Dermis microvascular lymphatic vessel endothelial cell (primary cell): ENCODE results near the gene TUBGCP3. TPM values are rescaled to one million over a fixed set of nuclear protein-coding genes. Genes with fewer than 3 reads are reported as not detected.
"Not testable (repeated sequence)": the region's sequence is repeated elsewhere in the genome, so short reads cannot be mapped to it uniquely, and the experiment has no call there.

Source experiments
- DNase-seq, 2 donors: peaks; one replicate each; pipeline versions ENCODE4 v3.0.0 to v3.0.0-alpha.2; 2010; ENCODE audit warnings: low read depth in 2 of 2
- total RNA-seq: library from RNA; depleted of rRNA; stranded (reverse); fragments of >200 nt; gene quantifications from 2 replicates; pipeline ENCODE4 v1.2.1, GENCODE V29; 2014

The TUBGCP3 gene
- total RNA-seq, 1 donor from 2014 or later: 16.0 TPM

DNA sequence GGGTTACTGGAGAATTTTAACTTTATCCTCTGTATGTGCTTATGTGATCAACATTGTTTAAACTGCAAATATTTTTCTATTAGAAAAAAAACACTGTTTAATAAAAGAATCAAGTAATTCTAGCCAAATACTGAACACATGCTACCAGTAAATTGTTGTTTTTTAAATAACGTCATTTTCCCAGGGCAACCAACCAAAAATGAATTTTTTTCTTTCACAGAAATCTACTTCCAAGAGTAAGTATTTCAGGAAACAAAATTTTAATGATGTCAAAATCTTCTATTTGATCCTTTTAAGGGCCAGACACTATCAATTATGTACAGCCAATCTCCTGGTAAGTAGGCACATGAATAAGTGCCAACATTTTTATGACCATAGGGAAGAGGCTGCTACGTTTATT, 57.1 kb downstream of the TUBGCP3 start:
- no peak for DNase-seq

DNA sequence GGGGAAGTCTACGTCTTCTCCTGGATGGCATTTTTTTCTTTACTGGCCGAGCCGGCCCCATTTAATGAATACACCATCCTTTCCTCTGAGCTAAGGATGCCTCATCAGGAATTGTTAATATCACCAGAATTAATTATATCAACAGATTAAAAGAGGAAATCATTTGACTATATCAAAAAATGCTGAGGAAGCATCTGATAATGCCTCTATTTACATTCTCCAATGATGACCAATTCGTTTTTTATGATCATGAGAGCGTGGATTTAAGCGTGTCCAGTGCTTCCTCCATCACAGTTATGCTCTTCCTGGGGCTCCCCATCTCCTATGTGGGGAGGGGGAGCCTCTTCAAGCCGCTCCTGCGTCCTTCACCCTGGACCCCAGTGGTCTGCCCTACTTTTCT, 58.7 kb downstream of the TUBGCP3 start:
- no peak for DNase-seq

DNA sequence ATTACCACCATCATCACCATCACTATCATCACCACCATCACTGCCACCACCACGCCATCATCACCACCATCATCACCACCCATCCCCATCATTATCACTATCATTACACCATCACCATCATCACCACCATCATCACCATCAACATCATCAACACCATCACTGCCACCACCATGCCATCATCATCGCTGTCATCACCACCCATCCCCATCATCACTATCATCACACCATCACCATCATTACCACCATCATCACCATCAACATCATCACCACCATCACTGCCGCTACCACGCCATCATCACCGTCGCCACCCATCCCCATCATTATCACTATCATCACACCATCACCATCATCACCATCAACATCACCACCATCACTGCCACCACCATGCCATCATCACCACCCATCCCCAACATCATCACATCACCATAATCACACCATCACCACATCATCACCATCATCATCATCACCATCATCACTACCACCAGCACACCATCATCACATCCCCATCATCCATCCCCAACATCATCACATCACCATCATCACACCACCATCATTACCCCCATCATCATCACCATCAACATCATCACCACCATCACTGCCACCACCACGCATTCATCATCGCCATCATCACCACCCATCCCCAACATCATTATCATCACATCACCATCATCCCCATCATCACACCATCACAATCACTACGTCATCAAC, 61.7 kb downstream of the TUBGCP3 start:
- no peak for DNase-seq

DNA sequence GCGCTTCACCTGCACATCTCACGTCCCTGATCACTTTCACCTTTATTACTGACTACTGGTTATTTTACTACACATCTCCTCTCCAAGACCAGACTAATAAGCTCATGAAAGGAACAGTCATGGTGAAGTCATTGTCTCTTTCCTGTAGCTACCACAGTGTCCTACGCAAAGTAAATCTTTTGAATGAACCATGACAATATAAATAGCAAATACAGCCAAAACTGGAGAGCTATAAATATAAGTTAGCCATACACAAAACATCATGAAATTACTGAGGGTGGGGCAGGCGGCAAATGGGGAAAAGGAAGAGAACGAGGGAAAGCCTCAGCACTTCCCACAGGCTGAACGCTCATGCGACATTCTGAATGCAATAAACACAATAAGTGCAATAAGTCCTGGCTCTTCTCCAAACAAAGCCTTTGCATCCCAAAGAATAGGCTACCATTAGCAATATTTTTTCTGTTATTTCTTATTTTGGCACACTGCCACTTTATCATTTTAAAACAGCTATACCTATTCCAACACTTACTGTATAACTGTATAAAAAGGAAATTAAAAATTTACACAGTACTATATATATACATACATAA, 62.5 kb downstream of the TUBGCP3 start:
- DNase-seq: peak; percentile 18 to 76

DNA sequence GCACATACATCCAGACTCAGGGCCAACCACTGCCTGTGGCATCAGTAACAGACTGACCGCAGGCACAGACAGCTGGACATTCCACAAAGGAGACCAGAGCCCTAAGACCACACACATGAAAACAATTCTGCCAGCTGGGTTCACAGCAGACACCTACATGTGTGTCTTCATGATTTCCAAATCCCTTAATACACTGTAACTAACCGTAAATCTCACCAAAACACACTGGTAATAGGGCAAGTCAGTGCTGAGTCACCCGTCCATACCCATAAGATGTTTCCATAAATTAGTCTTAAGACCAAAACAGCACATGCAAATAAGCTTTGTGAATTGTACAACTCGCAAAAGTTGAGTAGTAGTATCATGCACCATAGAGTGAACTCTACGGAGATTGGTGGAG, 65.4 kb downstream of the TUBGCP3 start:
- DNase-seq: no peak

DNA sequence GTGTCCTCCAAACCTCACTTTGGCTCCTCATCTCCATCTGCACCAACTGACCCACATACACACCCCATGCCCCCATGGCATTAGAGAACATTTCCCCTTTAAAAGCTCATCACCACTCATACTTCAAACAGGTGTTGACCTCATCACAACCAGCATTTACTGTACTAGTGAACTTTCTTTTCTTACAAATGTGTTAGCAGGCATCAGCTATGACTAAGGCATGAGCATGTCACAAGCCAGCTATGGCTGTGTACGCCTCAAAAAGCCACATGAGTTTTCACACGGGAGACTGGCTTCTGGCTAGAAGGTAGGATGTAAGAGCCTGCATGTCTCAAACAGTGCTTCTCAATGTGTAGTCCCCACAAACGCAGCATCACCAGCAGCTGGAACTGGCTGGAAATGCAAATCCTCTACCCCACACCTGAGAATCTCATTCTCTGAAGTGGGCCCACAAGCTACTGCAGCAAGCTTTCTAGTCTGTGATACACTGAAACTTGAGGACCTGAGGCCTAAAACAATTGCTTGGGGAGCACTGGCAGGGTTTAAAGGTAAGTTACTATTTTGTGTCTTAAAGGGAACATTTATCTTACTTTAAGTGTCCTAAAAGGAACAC, 66.8 kb downstream of the TUBGCP3 start:
- no peak for DNase-seq

DNA sequence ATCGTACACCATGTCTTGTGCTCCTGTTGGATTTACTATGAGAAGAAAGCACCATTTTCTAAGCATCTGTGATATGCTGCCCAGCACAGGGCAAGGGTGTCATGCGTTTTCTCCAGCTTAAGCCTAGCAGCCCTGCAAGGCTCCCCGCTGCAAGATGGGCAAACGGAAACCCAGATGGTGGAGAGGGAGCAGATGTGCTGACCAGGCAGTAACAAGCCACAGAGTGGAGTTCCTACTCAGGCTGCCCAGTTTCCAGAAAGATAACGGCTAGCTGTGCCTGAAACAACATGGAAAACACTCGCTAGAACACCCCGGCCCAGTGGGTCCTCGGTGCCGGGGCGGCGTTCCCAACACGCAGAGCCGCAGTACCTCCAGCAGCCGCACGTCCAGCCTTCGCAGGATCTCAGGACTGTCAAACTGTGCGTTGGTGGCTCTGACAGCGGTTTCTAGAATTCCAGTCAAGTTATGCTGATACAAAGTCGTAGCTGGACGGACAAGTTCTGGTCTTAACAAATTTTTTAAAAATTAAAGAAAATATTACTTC, 68.4 kb downstream of the TUBGCP3 start:
- no peak for DNase-seq

DNA sequence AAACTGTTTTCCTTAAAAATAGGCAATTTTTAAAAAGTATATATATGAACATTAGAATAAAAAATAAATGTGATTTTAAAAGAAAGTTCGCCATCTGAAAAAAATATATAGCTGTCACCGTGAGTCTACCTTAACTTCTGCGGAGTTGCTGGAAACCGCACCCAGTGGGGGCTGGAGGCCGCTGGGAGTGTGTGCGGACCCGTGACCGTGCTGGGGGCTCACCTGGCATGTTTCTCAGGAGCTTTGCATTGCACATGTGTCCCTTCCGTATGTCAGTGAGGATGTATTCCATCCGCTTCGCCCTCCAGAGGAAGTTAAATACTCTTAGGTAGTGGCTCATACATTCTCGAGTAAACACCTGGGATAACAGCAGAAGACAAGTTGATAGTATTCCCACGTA, 71.7 kb downstream of the TUBGCP3 start:
- no peak for DNase-seq

DNA sequence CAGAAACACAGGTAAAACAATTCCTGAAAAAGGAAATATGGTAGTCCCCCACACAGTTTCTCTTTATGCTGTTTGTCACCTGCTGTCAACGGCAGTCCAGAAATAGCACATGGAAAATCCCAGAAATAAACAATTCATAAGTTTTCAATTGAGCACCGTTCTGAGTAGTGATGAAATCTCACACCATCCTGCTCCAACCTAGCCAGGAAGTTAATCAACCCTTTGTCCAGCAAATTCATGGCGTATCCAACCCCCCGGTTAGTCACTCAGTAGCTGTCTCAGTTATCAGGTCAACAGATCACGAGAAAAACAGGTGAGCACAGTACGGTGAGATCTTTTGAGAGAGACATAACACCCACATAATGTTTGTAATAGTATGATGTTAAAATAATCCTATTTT, 74.2 kb downstream of the TUBGCP3 start:
- DNase-seq: peak; percentile 52 to 79

DNA sequence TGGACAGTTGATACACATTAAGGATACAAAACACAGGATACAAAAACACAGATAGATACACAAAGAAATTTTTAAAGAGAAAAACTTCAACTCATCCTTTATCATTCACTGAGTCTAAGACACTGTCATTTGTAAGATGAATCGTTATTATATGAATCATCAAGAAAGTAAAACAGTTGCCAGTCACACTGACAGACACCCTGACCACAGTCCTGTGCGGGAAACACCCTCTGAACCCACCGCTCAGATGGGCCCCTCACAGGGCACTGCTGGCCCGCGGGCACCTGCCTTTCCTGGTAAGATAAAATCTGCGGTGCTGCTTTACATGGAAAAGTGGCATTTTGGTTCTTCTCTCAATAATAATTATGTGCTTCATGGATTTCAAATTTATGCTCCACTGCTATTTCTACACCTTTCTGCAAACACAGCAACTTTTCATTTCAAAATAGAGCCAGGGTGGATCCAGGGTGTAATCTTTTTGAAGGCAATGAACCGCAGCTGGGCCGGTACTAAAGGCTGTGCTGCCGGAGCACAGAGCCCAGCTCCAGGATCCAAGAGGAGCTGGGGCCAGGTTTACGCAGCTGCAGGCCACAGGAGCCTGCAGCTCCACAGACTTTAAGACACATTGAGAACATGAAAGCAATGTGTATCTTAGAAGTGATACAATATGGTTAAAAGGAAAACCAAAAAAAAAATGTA, 76.8 kb downstream of the TUBGCP3 start:
- no peak for DNase-seq

DNA sequence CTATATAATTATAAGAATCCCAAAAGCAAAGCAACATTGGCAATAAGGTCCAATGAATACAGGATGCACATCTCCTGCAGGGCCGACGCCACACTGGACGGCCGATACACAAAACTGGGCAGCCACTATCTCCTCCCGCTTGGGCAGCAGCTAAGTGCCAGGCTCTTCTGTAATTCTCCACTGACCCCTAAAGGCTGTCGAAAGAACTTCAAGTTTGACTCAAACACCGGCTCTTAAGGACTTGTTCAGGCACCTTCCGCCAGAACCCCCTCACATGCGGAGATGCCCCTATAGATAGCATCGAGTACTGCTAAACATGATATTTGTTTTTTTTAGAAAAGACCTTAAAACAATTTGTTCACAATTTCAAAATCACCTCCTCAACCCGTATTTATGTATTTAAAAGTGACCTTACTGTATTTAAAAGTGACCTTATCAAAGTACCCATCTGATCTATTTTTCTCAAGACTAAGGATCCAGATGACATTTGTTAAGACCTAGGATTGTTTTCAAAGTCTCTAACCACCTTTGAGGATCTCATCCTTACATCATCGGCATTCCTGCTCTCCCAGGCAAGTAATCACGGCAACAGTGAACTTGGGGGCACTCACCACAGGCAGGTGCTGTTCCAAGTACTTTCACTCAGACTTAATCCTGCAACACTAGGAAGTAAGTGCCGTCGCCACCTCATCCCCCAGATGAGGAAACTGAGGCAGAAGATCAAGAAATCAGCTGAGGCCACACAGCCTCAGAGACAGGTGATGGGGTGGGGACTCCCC, 77.8 kb downstream of the TUBGCP3 start:
- DNase-seq: peak; percentile 10 to 75

DNA sequence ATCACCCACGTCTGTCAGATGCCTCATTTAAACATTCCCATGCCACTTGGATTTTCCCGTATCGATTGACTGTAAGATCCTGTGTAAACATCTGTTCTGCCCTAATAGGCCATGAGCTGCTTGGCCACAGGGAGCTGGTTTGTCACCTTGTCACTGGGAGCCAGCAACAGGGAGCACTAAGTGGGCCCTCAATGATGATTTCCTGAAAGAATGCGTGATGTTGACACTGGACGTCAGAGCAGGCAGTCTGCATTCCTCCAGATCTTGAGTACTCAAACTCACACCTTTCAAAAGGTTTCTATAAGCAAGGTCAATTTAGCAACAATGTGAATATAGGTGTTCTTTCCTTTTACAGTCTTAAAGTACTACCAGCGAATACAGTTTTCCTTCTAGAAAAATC, 78.8 kb downstream of the TUBGCP3 start:
- DNase-seq: no peak

DNA sequence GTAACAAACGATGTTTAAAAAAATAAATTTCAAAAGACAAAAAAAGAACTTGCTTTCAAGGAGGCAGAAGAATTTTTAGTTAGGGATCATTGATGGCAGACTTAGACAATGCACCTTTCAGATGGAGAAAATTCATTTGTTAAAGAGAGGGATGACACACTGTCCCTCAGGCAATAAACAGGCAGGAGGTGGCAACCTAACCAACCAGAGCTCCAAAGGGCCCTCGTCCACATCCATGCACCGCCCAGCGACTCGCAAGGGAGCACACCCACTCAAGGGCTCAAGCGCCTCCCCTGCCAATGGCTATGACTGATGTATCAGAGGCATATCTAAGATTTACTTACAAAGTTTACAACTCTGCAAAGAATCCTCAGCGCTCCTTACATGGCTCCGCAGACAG, 81.9 kb downstream of the TUBGCP3 start:
- DNase-seq: no peak

DNA sequence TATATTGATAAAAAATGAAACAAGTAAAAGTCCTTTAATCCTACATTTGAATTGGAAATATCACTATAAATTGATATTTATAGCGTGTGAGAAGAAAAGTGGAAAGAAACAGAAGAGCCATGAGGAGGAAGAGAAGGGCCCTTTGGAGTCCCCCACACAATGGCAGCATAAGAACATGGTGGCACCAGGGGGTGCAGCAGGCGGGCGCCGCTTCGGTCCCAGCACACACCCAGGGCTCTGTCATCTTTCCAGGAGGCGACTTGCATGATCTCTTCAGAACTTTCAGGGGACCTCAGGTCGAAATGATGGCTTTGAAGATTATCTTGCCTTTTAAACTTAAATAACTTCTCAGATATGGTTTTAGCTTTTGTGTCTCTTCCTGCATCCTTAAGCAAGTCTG, 91.8 kb downstream of the TUBGCP3 start:
- DNase-seq: no peak

DNA sequence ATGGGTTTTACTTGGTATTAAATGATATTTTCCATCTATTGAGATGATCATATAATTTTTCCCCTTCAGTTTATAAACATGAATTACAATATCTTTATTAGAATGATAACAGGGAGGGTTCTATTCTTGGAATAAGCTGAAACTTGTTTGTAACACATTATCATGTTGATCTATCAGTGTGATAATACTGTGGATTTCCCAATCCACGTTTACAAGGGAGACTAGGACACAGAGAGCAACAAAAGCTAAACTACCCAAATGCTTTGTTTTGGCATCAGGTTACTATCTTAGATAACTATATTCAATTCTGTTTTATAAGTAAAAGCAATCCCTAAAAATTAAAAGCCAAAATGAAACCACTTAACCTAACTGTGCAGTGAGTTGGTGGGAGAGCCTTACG, 92.5 kb downstream of the TUBGCP3 start:
- no peak for DNase-seq

DNA sequence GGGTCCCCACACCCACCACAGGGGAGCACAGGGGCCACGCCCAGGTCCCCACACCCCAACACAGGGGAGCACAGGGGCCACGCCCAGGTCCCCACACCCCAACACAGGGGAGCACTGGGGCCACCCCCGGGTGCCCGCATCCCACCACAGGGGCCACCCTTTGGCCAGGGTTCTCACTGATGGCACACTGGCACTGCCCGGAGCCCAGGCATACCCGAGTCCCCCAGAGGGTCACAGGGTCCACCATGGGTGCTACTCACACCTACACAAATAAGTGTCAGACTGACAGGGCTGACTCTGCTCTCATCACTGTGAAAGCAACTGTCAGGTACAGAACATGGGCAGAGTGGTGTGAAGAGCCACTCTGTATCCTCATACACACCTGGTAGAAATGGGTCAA, 98.8 kb downstream of the TUBGCP3 start:
- no peak for DNase-seq

DNA sequence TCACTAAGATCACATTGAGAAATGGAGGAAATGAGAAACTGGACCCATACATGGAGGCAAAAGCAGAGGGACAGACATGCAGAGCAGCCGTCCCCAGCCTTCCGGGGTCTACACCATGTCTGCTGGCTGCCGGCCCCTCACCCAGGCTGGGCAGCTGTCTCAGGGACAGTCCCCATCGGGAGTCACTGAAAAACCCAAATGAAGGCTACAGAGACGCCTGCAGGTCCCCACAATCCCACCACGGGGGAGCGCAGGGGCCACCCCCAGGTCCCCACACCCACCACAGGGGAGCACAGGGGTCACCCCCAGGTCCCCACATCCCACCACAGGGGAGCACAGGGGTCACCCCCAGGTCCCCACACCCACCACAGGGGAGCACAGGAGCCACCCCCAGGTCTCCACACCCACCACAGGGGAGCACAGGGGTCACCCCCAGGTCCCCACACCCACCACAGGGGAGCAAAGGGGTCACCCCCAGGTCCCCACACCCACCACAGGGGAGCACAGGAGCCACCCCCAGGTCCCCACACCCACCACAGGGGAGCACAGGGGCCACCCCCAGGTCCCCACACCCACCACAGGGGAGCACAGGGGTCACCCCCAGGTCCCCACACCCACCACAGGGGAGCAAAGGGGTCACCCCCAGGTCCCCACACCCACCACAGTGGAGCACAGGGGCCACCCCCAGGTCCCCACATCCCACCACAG, 99.5 kb downstream of the TUBGCP3 start:
- DNase-seq: not testable (repeated sequence)

DNA sequence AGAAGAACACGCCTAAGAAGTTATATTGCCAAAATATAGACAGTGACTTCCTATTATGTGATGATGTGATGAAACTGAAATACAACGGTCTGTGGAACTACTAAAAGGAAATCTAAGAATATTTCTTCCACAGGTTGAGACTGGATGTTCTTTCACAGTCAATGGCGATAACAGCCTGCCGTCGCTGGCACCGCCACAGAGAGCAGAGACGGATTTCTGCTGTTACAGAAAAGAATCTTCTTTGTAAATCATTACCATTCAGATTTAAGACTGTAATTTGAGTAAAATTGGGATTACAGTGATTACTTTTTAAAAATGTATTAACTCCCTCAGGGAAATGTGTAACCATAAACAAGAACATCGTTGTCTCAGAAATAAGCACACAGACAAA, 100.8 kb downstream of the TUBGCP3 start:
- no peak for DNase-seq

DNA sequence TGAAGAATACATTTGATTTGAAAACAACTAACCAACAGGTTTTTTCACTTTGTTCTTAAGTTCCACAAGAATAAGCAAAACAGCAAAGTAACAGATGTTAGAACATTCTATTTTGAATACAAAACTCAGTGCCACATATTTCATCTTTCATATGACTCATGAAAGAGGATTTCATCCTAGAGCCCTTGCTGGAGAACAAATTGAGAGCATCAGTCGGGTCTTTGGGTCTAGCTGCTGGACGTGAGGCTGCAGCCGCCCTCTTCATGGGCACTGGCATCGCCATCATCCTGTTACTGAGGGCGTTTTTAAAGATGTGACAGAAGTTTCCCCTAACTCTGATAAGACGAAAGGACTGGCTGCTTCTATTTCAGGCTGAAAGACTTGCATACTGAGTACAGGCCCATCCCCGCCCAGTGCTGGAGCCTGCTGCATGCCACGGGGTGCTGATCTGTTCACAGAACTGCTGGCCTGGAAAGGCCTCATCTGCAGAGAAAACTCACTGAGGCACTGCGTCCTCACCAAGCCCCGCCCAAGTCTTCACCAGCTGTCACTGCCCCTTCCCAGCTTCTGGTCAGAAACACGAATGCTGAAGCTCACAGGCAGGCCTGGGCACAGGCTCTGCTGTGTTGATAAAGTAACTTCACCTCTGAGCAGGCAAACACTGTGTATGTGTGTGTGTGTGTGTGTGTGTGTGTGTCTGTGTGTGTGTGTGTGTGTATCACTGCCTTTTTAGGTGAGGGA, 101.4 kb downstream of the TUBGCP3 start:
- DNase-seq: no peak

DNA sequence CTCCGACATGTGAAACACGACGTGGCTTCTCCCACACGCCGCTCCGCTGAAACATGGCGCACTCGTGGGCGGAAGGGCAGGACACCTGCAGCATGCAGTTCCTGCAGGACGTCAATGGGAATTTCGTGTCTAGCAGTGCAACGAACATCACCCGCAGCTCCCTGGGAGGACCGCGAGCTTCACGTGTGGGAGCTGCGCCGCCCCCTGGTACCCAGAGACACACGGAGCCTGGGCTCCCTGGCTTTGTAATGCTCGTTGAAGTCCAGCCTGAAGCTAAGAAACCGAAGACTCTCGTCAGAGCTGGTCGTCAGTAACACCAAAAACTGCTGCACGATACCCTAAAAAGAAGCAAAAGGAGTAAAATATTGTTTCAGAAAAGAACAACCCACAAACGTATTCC, 102.1 kb downstream of the TUBGCP3 start:
- not testable (repeated sequence) for DNase-seq
